ENCODE measurements around the gene COL9A3.

DNA sequence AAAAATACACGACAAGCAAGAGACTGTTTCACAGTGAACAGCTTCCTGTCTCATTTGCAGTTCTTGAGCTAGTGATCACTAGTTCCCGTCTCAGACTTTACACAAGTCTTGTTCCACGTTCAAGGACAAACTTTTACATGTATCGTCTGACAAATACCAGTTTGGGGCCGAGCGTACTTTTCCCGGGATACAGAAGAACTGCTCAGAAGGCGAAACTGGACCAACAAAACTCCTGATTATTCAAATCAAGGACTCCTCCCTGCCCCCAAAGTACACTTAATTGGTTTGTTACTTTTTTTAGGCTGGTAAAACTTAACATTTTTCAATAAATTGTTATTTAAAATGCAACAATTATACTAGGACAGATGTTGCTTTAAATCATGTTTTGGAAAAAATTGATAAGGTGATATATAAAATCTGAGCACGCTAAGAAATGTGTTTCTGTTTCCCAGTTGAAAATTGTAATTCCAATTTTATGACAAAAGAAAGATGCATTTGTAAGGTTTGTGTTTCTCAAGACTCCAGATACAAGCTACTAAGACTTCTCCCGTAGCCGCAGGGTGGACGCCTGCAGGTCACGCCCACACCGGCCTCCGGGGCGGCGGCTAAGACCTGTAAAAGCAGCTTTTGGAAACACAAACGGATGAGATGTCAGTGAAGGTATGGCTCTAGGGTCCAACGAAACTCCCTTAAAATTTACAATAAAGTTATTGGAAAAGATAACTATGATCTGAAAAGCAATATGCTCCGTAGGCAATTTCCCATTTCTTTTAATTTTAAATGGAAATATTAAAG, 61.6 kb downstream of the COL9A3 start:
- TF ChIP-seq FOXM1 (IDR thresholded peaks at IDR 0.05; ENCODE audit: borderline replicate concordance, low read depth) (no peak), CREB1 (IDR thresholded peaks at IDR 0.05; ENCODE audit: low read depth) (no peak)
